Measurements from ENCODE around the gene DPP7.

- no peak for TF ChIP-seq CTCF (IDR thresholded peaks at IDR 0.05)
- no peak for TF ChIP-seq POLR2AphosphoS5 (IDR thresholded peaks at IDR 0.05)
Observed at GRCh38 chr9:137096785-137097546, 17.6 kb downstream of the DPP7 start.

Measured in suprapubic skin (tissue), 3 donors.